Neural cell (in vitro differentiated cells): Measurements from ENCODE around the gene STPG2. TPM values are rescaled to one million over a fixed set of nuclear protein-coding genes. Genes with fewer than 3 reads are reported as not detected.

Experiments used
- H2AFZ ChIP-seq: fragments of 200-600, 300-800 bp; sonication (generic), shearing (Covaris generic); 2 replicates; pipeline ENCODE4 v1.6.0; 2014; ENCODE audit warnings: low read depth, mild to moderate bottlenecking, antibody characterized with exemption, low read length, moderate library complexity
- H3F3A ChIP-seq: fragments of 200-600 bp; shearing (Covaris generic); 2 replicates; pipeline ENCODE4 v1.6.1; 2016; ENCODE audit warnings: mild to moderate bottlenecking, moderate library complexity, mixed read lengths, antibody characterized with exemption, low read length; ENCODE audit not compliant: insufficient read depth, poor library complexity, severe bottlenecking
- H3K27ac ChIP-seq: fragments of 200-600, 300-800 bp; sonication (generic), shearing (Covaris generic); 2 replicates; pipeline ENCODE4 v1.5.1; 2014; ENCODE audit warnings: mild to moderate bottlenecking, low read length, moderate library complexity
- H3K27me3 ChIP-seq: fragments of 300-800, 200-600 bp; sonication (generic), shearing (Covaris generic); 2 replicates; pipeline ENCODE4 v1.6.0; 2014; ENCODE audit warnings: mild to moderate bottlenecking, low read depth, low read length, moderate library complexity; ENCODE audit not compliant: insufficient read depth
- H3K36me3 ChIP-seq: fragments of 300-800, 200-600 bp; sonication (generic), shearing (Covaris generic); 2 replicates; pipeline ENCODE4 v1.5.1; 2014; ENCODE audit warnings: mild to moderate bottlenecking, antibody characterized with exemption, low read length, moderate library complexity; ENCODE audit not compliant: insufficient read depth
- H3K4me2 ChIP-seq: fragments of 300-800, 200-600 bp; sonication (generic), shearing (Covaris generic); 2 replicates; pipeline ENCODE4 v1.6.0; 2014; ENCODE audit warnings: mild to moderate bottlenecking, low read length
- H3K4me3 ChIP-seq: fragments of 300-800, 200-600 bp; sonication (generic), shearing (Covaris generic); 2 replicates; pipeline ENCODE4 v1.5.1; 2014; ENCODE audit warnings: mild to moderate bottlenecking, low read length, moderate library complexity
- H3K79me2 ChIP-seq: fragments of 200-600 bp; shearing (Covaris generic); replicated peaks from 2 replicates; pipeline ENCODE4 v1.6.0; 2014; ENCODE audit warnings: mild to moderate bottlenecking, low read length, moderate library complexity; ENCODE audit not compliant: insufficient read depth
- H3K9ac ChIP-seq: fragments of 300-800, 200-600 bp; sonication (generic), shearing (Covaris generic); 2 replicates; pipeline ENCODE4 v1.6.1; 2016; ENCODE audit warnings: mild to moderate bottlenecking, low read length, mixed read lengths
- H3K9me2 ChIP-seq: fragments of 200-600 bp; shearing (Covaris generic); 2 replicates; pipeline ENCODE4 v1.6.1; 2016; ENCODE audit warnings: mild to moderate bottlenecking, low read length, mixed read lengths; ENCODE audit not compliant: insufficient read depth
- H3K9me3 ChIP-seq: fragments of 200-600, 300-800 bp; sonication (generic), shearing (Covaris generic); 2 replicates; pipeline ENCODE4 v1.6.1; 2016; ENCODE audit warnings: mild to moderate bottlenecking, mixed run types, low read length, moderate library complexity, mixed read lengths
- H4K20me1 ChIP-seq: fragments of 200-600 bp; shearing (Covaris generic); 2 replicates; pipeline ENCODE4 v1.6.1; 2016; ENCODE audit warnings: mild to moderate bottlenecking, mixed run types; ENCODE audit not compliant: insufficient read depth
- CTCF ChIP-seq: fragments of 450-650 bp; IDR thresholded peaks from 2 replicates; pipeline ENCODE4 v1.5.1; 2014; ENCODE audit warnings: antibody characterized with exemption, mild to moderate bottlenecking, moderate library complexity; ENCODE audit not compliant: poor library complexity, severe bottlenecking
- EP300 ChIP-seq: fragments of 450-650 bp; conservative IDR thresholded peaks from 2 replicates; pipeline ENCODE4 v1.6.1; 2014; ENCODE audit warnings: antibody characterized with exemption, mild to moderate bottlenecking, moderate library complexity; ENCODE audit not compliant: poor library complexity, severe bottlenecking
- EZH2 ChIP-seq: fragments of 200-600, 300-800 bp; shearing (Covaris generic), sonication (generic); IDR thresholded peaks from 2 replicates; pipeline ENCODE4 v1.6.1; 2014; ENCODE audit warnings: antibody characterized with exemption, low read length, borderline replicate concordance, mild to moderate bottlenecking; ENCODE audit not compliant: insufficient read depth, poor library complexity, severe bottlenecking
- MXI1 ChIP-seq: fragments of 450-650 bp; conservative IDR thresholded peaks from 2 replicates; pipeline ENCODE4 v1.6.1; 2014; ENCODE audit warnings: antibody characterized with exemption, mild to moderate bottlenecking; ENCODE audit not compliant: poor library complexity, severe bottlenecking
- POLR2AphosphoS5 ChIP-seq: IDR thresholded peaks from 2 replicates; pipeline ENCODE4 v1.6.1; 2012
- RAD21 ChIP-seq: fragments of 450-650 bp; conservative IDR thresholded peaks from 2 replicates; pipeline ENCODE4 v1.6.1; 2014; ENCODE audit warnings: antibody characterized with exemption, mild to moderate bottlenecking, moderate library complexity
- REST ChIP-seq: IDR thresholded peaks from 2 replicates; pipeline ENCODE4 v1.6.1; 2012; ENCODE audit warnings: borderline replicate concordance
- SMC3 ChIP-seq: fragments of 450-650 bp; conservative IDR thresholded peaks from 2 replicates; pipeline ENCODE4 v1.6.1; 2014; ENCODE audit warnings: antibody characterized with exemption, mild to moderate bottlenecking, moderate library complexity; ENCODE audit not compliant: poor library complexity
- TAF1 ChIP-seq: IDR thresholded peaks from 2 replicates; pipeline ENCODE4 v1.6.1; 2012; ENCODE audit warnings: low read depth
- polyA plus RNA-seq: library from polyadenylated mRNA; depleted of rRNA; stranded (reverse); fragments of >200 nt; gene quantifications from 2 replicates; pipeline ENCODE4 v1.2.3, GENCODE V29; 2014

Gene STPG2
- polyA plus RNA-seq, 1 donor from 2014 or later = not detected

- Histone ChIP-seq H3K4me2 (no peak overlapping the region), H3F3A (no peaks in the 10 kb centered on the region)
- no peak for TF ChIP-seq MXI1
Observed at GRCh38 chr4:97924341-97924958, 218.8 kb downstream of the STPG2 start.

GRCh38 chr4:97923096-97923495 is 220.2 kb downstream of the STPG2 start:
- TF ChIP-seq SMC3 (no peak), REST (no peak), EP300 (no peak), POLR2AphosphoS5 (no peak), MXI1 (no peak), CTCF (no peak)
- Histone ChIP-seq H4K20me1 (no peaks in the 10 kb centered on the region), H2AFZ (no peak overlapping the region)

More at GRCh38 chr4:97924341-97924958, 218.8 kb downstream of the STPG2 start:
- no peaks in the 10 kb centered on the region for H3K27me3 ChIP-seq
- H3K9ac ChIP-seq = no peak overlapping the region
- H2AFZ ChIP-seq = no peak overlapping the region
- no peak overlapping the region for H3K4me3 ChIP-seq
- H3K36me3 ChIP-seq = no peaks in the 10 kb centered on the region
- no peaks in the 10 kb centered on the region for H3K9me2 ChIP-seq
- no peaks in the 10 kb centered on the region for H3K79me2 ChIP-seq
- H4K20me1 ChIP-seq = no peaks in the 10 kb centered on the region
- H3K9me3 ChIP-seq = no peaks in the 10 kb centered on the region
- no peak overlapping the region for H3K27ac ChIP-seq

GRCh38 chr4:97917115-97917514 is 226.2 kb downstream of the STPG2 start:
- H3K27me3 ChIP-seq = no peaks in the 10 kb centered on the region
- H3F3A ChIP-seq = no peaks in the 10 kb centered on the region
- no peak overlapping the region for H3K4me2 ChIP-seq
- H2AFZ ChIP-seq = no peak overlapping the region
- H3K27ac ChIP-seq = no peak overlapping the region
- no peak overlapping the region for H3K4me3 ChIP-seq
- H3K36me3 ChIP-seq = no peaks in the 10 kb centered on the region
- no peak overlapping the region for H3K9ac ChIP-seq
- no peaks in the 10 kb centered on the region for H3K9me3 ChIP-seq
- H3K79me2 ChIP-seq = no peaks in the 10 kb centered on the region
- H3K9me2 ChIP-seq = no peaks in the 10 kb centered on the region
- no peak for TF ChIP-seq TAF1
- no peak for TF ChIP-seq REST
- TF ChIP-seq EP300 = no peak
- TF ChIP-seq EZH2 = no peak
- no peak for TF ChIP-seq POLR2AphosphoS5
- TF ChIP-seq CTCF = no peak
- TF ChIP-seq MXI1 = no peak
- TF ChIP-seq SMC3 = no peak
- no peak for TF ChIP-seq RAD21
- H4K20me1 ChIP-seq = no peaks in the 10 kb centered on the region

More at GRCh38 chr4:97923096-97923495, 220.2 kb downstream of the STPG2 start:
- Histone ChIP-seq H3K36me3 (no peaks in the 10 kb centered on the region), H3K27ac (no peak overlapping the region), H3K4me2 (no peak overlapping the region), H3K9me3 (no peaks in the 10 kb centered on the region), H3K9me2 (no peaks in the 10 kb centered on the region), H3K79me2 (no peaks in the 10 kb centered on the region), H3F3A (no peaks in the 10 kb centered on the region), H3K27me3 (no peaks in the 10 kb centered on the region), H3K4me3 (no peak overlapping the region), H3K9ac (no peak overlapping the region)
